NCI-H1694 (cell line): ENCODE data around the gene ZNF414.

Source experiments
- DNase-seq: peaks from one replicate; lab custom pipeline; 2025; lab: John Stamatoyannopoulos, UW

ZNF414 gene

GRCh38 chr19:8490395-8490760 lies 23.6 kb downstream of the ZNF414 start:
- no peak for DNase-seq

GRCh38 chr19:8489561-8490394 lies 24.2 kb downstream of the ZNF414 start:
- DNase-seq, result no peak

GRCh38 chr19:8488365-8488764 lies 25.6 kb downstream of the ZNF414 start:
- DNase-seq, result no peak

- no peak for DNase-seq
These were observed 26.7 kb downstream of the ZNF414 start for GRCh38 chr19:8487137-8487851.

- no peak for DNase-seq
These were observed 27.3 kb downstream of the ZNF414 start for GRCh38 chr19:8486661-8487136.

GRCh38 chr19:8485561-8486371 lies 28.2 kb downstream of the ZNF414 start:
- DNase-seq, result no peak

- DNase-seq, result no peak
These were observed 29.6 kb downstream of the ZNF414 start for GRCh38 chr19:8484331-8484894.

GRCh38 chr19:8483165-8483564 lies 30.8 kb downstream of the ZNF414 start:
- no peak for DNase-seq

- DNase-seq, result no peak
These were observed 31.3 kb downstream of the ZNF414 start for GRCh38 chr19:8482696-8483095.

- DNase-seq, result no peak
These were observed 32.4 kb downstream of the ZNF414 start for GRCh38 chr19:8481616-8482015.

GRCh38 chr19:8481201-8481600 lies 32.8 kb downstream of the ZNF414 start:
- no peak for DNase-seq

GRCh38 chr19:8478598-8478997 lies 35.4 kb downstream of the ZNF414 start:
- DNase-seq, result no peak

GRCh38 chr19:8477889-8478288 lies 36.1 kb downstream of the ZNF414 start:
- no peak for DNase-seq

- no peak for DNase-seq
These were observed 37.4 kb downstream of the ZNF414 start for GRCh38 chr19:8476524-8476923.

- DNase-seq, result no peak
These were observed 39.0 kb downstream of the ZNF414 start for GRCh38 chr19:8475005-8475404.

GRCh38 chr19:8473648-8474476 lies 40.1 kb downstream of the ZNF414 start:
- no peak for DNase-seq

GRCh38 chr19:8469613-8470368 lies 44.2 kb downstream of the ZNF414 start:
- DNase-seq, result no peak

- no peak for DNase-seq
These were observed 45.1 kb downstream of the ZNF414 start for GRCh38 chr19:8468761-8469373.

GRCh38 chr19:8468124-8468523 lies 45.8 kb downstream of the ZNF414 start:
- DNase-seq, result no peak

- no peak for DNase-seq
These were observed 47.9 kb downstream of the ZNF414 start for GRCh38 chr19:8466018-8466417.
